ENCODE data around the gene ARHGAP29. TPM values are rescaled to one million over a fixed set of nuclear protein-coding genes. Genes with fewer than 3 reads are reported as not detected.

The ARHGAP29 gene
- total RNA-seq, 1 donor from 2014 or later = 19.9 TPM

GRCh38 chr1:94160811-94161210 lies 76.6 kb downstream of the ARHGAP29 start:
- Histone ChIP-seq H3K4me2 (ENCODE audit: low read length) (peak overlapping the region; percentile 45), H4K20me1 (ENCODE audit: insufficient read depth, low read length) (no peaks in the 10 kb centered on the region), H3K4me1 (ENCODE audit: insufficient read depth, low read length) (peaks cover 10% of the 10 kb centered on the region), H3K36me3 (ENCODE audit: insufficient read depth, low read length) (no peaks in the 10 kb centered on the region), H3K27me3 (ENCODE audit: insufficient read depth, low read length) (no peaks in the 10 kb centered on the region), H3K27ac (ENCODE audit: low read depth, low read length) (peak overlapping the region; percentile 21), H3K9ac (ENCODE audit: low read length) (peak overlapping the region; percentile 43), H3K79me2 (ENCODE audit: insufficient read depth, low read length) (no peaks in the 10 kb centered on the region), H2AFZ (ENCODE audit: low read depth, low read length) (no peak overlapping the region), H3K9me3 (ENCODE audit: insufficient read depth, low read depth, low read length) (no peaks in the 10 kb centered on the region), H3K4me3 (ENCODE audit: insufficient read depth, low read depth, low read length) (no peak overlapping the region)
- H3K27me3 Mint-ChIP-seq (ENCODE audit: low read depth, unreplicated experiment) = no peaks in the 10 kb centered on the region
- FAIRE-seq = peak; percentile 5
- H3K4me1 Mint-ChIP-seq (ENCODE audit: low read depth, unreplicated experiment) = peaks cover 10% of the 10 kb centered on the region
- DNase-seq (ENCODE audit: low read depth) = peak; percentile 87
- H3K4me3 Mint-ChIP-seq (ENCODE audit: unreplicated experiment) = no peak overlapping the region
- H3K9me3 Mint-ChIP-seq (ENCODE audit: unreplicated experiment) = peaks cover 5% of the 10 kb centered on the region
- no peaks in the 10 kb centered on the region for H3K36me3 Mint-ChIP-seq (ENCODE audit: low read depth, unreplicated experiment)
- H3K27ac Mint-ChIP-seq (ENCODE audit: unreplicated experiment) = peak overlapping the region; percentile 3
- TF ChIP-seq CTCF (IDR thresholded peaks at IDR 0.05; ENCODE audit: insufficient read depth, low read depth, low read length) = no peak
- no peak for TF ChIP-seq EZH2 (IDR thresholded peaks at IDR 0.05; ENCODE audit: insufficient read depth, low read length)

GRCh38 chr1:94156096-94156625 lies 81.2 kb downstream of the ARHGAP29 start:
- H2AFZ ChIP-seq (ENCODE audit: low read depth, low read length) = no peak overlapping the region
- H3K27ac ChIP-seq (ENCODE audit: low read depth, low read length) = no peak overlapping the region
- TF ChIP-seq CTCF (IDR thresholded peaks at IDR 0.05; ENCODE audit: insufficient read depth, low read depth, low read length) (no peak), EZH2 (IDR thresholded peaks at IDR 0.05; ENCODE audit: insufficient read depth, low read length) (no peak)
- H3K79me2 ChIP-seq (ENCODE audit: insufficient read depth, low read length) = no peaks in the 10 kb centered on the region
- no peak overlapping the region for H3K4me2 ChIP-seq (ENCODE audit: low read length)
- Mint-ChIP-seq H3K9me3 (ENCODE audit: unreplicated experiment) (no peaks in the 10 kb centered on the region), H3K4me1 (ENCODE audit: low read depth, unreplicated experiment) (peaks cover 9% of the 10 kb centered on the region), H3K27me3 (ENCODE audit: low read depth, unreplicated experiment) (no peaks in the 10 kb centered on the region), H3K4me3 (ENCODE audit: unreplicated experiment) (no peak overlapping the region), H3K27ac (ENCODE audit: unreplicated experiment) (no peak overlapping the region), H3K36me3 (ENCODE audit: low read depth, unreplicated experiment) (no peaks in the 10 kb centered on the region)
- H4K20me1 ChIP-seq (ENCODE audit: insufficient read depth, low read length) = no peaks in the 10 kb centered on the region
- FAIRE-seq = no peak
- H3K36me3 ChIP-seq (ENCODE audit: insufficient read depth, low read length) = no peaks in the 10 kb centered on the region
- DNase-seq (ENCODE audit: low read depth) = peak; percentile 23
- no peaks in the 10 kb centered on the region for H3K27me3 ChIP-seq (ENCODE audit: insufficient read depth, low read length)
- H3K9ac ChIP-seq (ENCODE audit: low read length) = no peak overlapping the region
- H3K4me1 ChIP-seq (ENCODE audit: insufficient read depth, low read length) = peaks cover 8% of the 10 kb centered on the region
- no peak overlapping the region for H3K4me3 ChIP-seq (ENCODE audit: insufficient read depth, low read depth, low read length)
- no peaks in the 10 kb centered on the region for H3K9me3 ChIP-seq (ENCODE audit: insufficient read depth, low read depth, low read length)

- H3K27ac Mint-ChIP-seq (ENCODE audit: unreplicated experiment) = no peak overlapping the region
- no peak overlapping the region for H3K4me3 Mint-ChIP-seq (ENCODE audit: unreplicated experiment)
- Histone ChIP-seq H3K4me2 (ENCODE audit: low read length) (no peak overlapping the region), H3K9ac (ENCODE audit: low read length) (no peak overlapping the region), H3K27me3 (ENCODE audit: insufficient read depth, low read length) (no peaks in the 10 kb centered on the region), H3K4me1 (ENCODE audit: insufficient read depth, low read length) (no peaks in the 10 kb centered on the region), H2AFZ (ENCODE audit: low read depth, low read length) (no peak overlapping the region), H4K20me1 (ENCODE audit: insufficient read depth, low read length) (no peaks in the 10 kb centered on the region), H3K27ac (ENCODE audit: low read depth, low read length) (no peak overlapping the region), H3K9me3 (ENCODE audit: insufficient read depth, low read depth, low read length) (no peaks in the 10 kb centered on the region), H3K79me2 (ENCODE audit: insufficient read depth, low read length) (no peaks in the 10 kb centered on the region), H3K36me3 (ENCODE audit: insufficient read depth, low read length) (no peaks in the 10 kb centered on the region), H3K4me3 (ENCODE audit: insufficient read depth, low read depth, low read length) (no peak overlapping the region)
- no peak for TF ChIP-seq EZH2 (IDR thresholded peaks at IDR 0.05; ENCODE audit: insufficient read depth, low read length)
- H3K4me1 Mint-ChIP-seq (ENCODE audit: low read depth, unreplicated experiment) = no peaks in the 10 kb centered on the region
- H3K27me3 Mint-ChIP-seq (ENCODE audit: low read depth, unreplicated experiment) = no peaks in the 10 kb centered on the region
- no peak for DNase-seq (ENCODE audit: low read depth)
- no peaks in the 10 kb centered on the region for H3K36me3 Mint-ChIP-seq (ENCODE audit: low read depth, unreplicated experiment)
- no peak for FAIRE-seq
- H3K9me3 Mint-ChIP-seq (ENCODE audit: unreplicated experiment) = no peaks in the 10 kb centered on the region
These were observed 82.4 kb downstream of the ARHGAP29 start for GRCh38 chr1:94154989-94155388.

Data from astrocyte (in vitro differentiated cells and primary cell).